HCT116 (cell line): ENCODE measurements around the gene KCNK3.

Experiments
- ATF3 ChIP-seq: IDR thresholded peaks from 2 replicates; pipeline ENCODE4 v1.6.1; 2012
- CEBPB ChIP-seq: IDR thresholded peaks from 2 replicates; pipeline ENCODE4 v1.6.1; 2012; ENCODE audit warnings: low read depth
- CTCF ChIP-seq, 3 experiments: fragments of 200-600 bp in 1 of 3; sonication (generic) in 1 of 3; IDR thresholded peaks in 2 of 3; conservative IDR thresholded peaks in 1 of 3; 2 replicates each; pipeline ENCODE4 v1.5.1; 2012 to 2017; ENCODE audit warnings: low read depth in 2 of 3, low read length in 2 of 3, antibody characterized with exemption in 1 of 3, borderline replicate concordance in 1 of 3, control low read depth in 1 of 3, mild to moderate bottlenecking in 1 of 3, mixed read lengths in 1 of 3, mixed run types in 1 of 3, moderate library complexity in 1 of 3; ENCODE audit not compliant: insufficient read depth in 1 of 3
- EZH2 ChIP-seq: fragments of 200-600 bp; sonication (generic); IDR thresholded peaks from 2 replicates; pipeline ENCODE4 v1.6.1; 2017; ENCODE audit warnings: antibody characterized with exemption, mixed run types
- EZH2phosphoT487 ChIP-seq: fragments of 200-600 bp; IDR thresholded peaks from 2 replicates; pipeline ENCODE4 v1.6.1; 2018; ENCODE audit warnings: antibody characterized with exemption, borderline replicate concordance
- POLR2A ChIP-seq: IDR thresholded peaks from 2 replicates; pipeline ENCODE4 v1.7.0; 2011; ENCODE audit warnings: borderline replicate concordance; ENCODE audit not compliant: insufficient read depth, insufficient read length; ENCODE audit errors: extremely low read depth
- POLR2AphosphoS5 ChIP-seq: IDR thresholded peaks from 2 replicates; pipeline ENCODE4 v1.6.1; 2011; ENCODE audit warnings: mild to moderate bottlenecking, low read depth, low read length, moderate library complexity
- RAD21 ChIP-seq: IDR thresholded peaks from 2 replicates; pipeline ENCODE4 v1.6.1; 2012; ENCODE audit warnings: low read depth, mild to moderate bottlenecking
- REST ChIP-seq: IDR thresholded peaks from 2 replicates; pipeline ENCODE4 v1.6.1; 2012; ENCODE audit warnings: low read depth
- SP1 ChIP-seq: IDR thresholded peaks from 2 replicates; pipeline ENCODE4 v1.6.1; 2012; ENCODE audit warnings: low read depth
- TCF7L2 ChIP-seq: IDR thresholded peaks from 2 replicates; pipeline ENCODE4 v1.7.0; 2011; ENCODE audit warnings: borderline replicate concordance, inconsistent platforms; ENCODE audit not compliant: insufficient read depth, insufficient read length; ENCODE audit errors: extremely low read depth
- YY1 ChIP-seq: IDR thresholded peaks from 2 replicates; pipeline ENCODE4 v1.6.1; 2011; ENCODE audit warnings: low read length, low read depth, moderate library complexity, mild to moderate bottlenecking; ENCODE audit not compliant: insufficient replicate concordance; ENCODE audit errors: extremely low read depth
- ZBTB33 ChIP-seq: IDR thresholded peaks from 2 replicates; pipeline ENCODE4 v1.6.1; 2011; ENCODE audit warnings: mild to moderate bottlenecking, low read length, moderate library complexity; ENCODE audit not compliant: insufficient replicate concordance; ENCODE audit errors: extremely low read depth
- ZFX ChIP-seq: fragments of 450-650 bp; IDR thresholded peaks from 2 replicates; pipeline ENCODE4 v1.6.1; 2017

GRCh38 chr2:26700078-26700477, 7.6 kb downstream of the KCNK3 start:
- no peak for TF ChIP-seq CTCF (IDR thresholded peaks at IDR 0.05 in 2 of 3, conservative IDR thresholded peaks at IDR 0.05 in 1 of 3; ENCODE audit: borderline replicate concordance in 1 of 3, insufficient read depth in 1 of 3, low read depth in 2 of 3, low read length in 2 of 3)
- TF ChIP-seq POLR2AphosphoS5, result no peak
- TF ChIP-seq EZH2, result no peak
- TF ChIP-seq POLR2A, result no peak
- no peak for TF ChIP-seq ZFX
- TF ChIP-seq RAD21, result no peak
- TF ChIP-seq TCF7L2, result no peak
- TF ChIP-seq EZH2phosphoT487, result no peak
- TF ChIP-seq CEBPB, result no peak
- TF ChIP-seq ZBTB33, result no peak
- TF ChIP-seq YY1, result no peak
- no peak for TF ChIP-seq SP1
- no peak for TF ChIP-seq REST
- TF ChIP-seq ATF3, result no peak
